ENCODE data around the gene TIAM1.

TIAM1 gene, protein sequence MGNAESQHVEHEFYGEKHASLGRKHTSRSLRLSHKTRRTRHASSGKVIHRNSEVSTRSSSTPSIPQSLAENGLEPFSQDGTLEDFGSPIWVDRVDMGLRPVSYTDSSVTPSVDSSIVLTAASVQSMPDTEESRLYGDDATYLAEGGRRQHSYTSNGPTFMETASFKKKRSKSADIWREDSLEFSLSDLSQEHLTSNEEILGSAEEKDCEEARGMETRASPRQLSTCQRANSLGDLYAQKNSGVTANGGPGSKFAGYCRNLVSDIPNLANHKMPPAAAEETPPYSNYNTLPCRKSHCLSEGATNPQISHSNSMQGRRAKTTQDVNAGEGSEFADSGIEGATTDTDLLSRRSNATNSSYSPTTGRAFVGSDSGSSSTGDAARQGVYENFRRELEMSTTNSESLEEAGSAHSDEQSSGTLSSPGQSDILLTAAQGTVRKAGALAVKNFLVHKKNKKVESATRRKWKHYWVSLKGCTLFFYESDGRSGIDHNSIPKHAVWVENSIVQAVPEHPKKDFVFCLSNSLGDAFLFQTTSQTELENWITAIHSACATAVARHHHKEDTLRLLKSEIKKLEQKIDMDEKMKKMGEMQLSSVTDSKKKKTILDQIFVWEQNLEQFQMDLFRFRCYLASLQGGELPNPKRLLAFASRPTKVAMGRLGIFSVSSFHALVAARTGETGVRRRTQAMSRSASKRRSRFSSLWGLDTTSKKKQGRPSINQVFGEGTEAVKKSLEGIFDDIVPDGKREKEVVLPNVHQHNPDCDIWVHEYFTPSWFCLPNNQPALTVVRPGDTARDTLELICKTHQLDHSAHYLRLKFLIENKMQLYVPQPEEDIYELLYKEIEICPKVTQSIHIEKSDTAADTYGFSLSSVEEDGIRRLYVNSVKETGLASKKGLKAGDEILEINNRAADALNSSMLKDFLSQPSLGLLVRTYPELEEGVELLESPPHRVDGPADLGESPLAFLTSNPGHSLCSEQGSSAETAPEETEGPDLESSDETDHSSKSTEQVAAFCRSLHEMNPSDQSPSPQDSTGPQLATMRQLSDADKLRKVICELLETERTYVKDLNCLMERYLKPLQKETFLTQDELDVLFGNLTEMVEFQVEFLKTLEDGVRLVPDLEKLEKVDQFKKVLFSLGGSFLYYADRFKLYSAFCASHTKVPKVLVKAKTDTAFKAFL (N-terminal part only)

DNA sequence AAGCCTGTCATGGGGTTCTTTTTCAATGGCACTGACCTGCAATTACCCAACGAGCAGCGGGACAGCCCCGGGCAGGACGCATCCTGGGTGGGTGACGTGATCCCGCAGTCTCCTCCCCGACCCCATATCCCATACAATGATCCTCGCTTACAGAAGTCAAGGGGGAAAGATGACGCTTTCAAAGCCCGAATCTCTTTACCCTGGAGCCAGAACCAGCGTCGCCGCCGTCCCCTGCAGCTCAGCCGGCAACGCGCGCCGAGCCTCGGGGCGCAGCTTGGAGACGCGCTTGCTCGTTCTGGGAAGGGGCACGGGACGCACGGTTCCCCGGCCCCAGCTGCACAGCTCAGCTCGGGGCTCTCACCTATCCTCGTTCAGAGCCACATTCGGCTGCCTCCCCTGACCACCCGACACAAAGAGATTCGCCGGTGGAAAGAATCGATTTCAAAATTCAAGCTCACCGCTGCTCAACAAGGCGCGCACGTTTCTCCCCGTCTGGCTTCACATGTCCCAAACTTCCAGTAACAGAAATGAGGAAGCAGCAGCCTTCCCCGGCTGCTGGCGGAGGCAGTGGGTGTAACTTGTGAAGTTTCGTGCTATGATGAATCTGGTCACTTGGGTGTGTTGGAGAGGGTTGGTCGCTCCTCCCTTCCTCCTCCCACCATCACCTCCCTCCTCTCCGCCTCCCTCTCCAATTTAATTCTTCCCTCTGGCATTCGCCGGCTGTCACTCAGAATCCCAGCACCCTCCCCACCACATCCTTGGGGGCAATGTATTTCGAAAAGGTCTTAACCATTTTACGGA is at the start of gene TIAM1:
Gene TIAM1 (minus strand): TSS at position 582 of the 801 bp plus-strand sequence. CDS start 77,289 bp downstream, outside the sequence.
- no peak for DNase-seq (ENCODE audit: low spot score)

GRCh38 chr21:31387560-31388186 is 43.6 kb upstream of the TIAM1 start:
- DNase-seq (ENCODE audit: low spot score): no peak

GRCh38 chr21:31386006-31386405 is 41.9 kb upstream of the TIAM1 start:
- DNase-seq (ENCODE audit: low spot score): no peak

GRCh38 chr21:31383770-31384169 is 39.7 kb upstream of the TIAM1 start:
- DNase-seq (ENCODE audit: low spot score): no peak

- DNase-seq (ENCODE audit: low spot score): no peak
Measured at GRCh38 chr21:31382060-31382459, 38.0 kb upstream of the TIAM1 start.

DNA sequence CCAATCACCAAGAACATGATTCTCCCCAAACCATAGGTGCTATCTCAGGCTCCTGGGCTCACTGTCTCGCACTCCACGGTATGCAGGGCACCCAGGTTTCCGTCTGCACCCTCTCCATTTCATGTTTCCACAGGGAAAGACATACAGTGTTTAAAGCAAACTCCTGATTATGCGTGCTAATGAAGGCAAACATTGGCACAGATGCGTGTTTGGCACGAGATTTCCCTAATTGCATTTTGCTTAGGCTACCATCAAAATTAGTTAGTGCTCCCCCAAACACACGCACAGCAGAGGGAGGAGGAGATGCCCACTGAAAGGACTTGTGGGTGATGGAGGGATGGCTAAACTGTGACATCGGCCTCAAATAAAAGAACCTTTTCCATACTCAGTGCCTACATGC is 32.2 kb upstream of the TIAM1 start:
- no peak for DNase-seq (ENCODE audit: low spot score)

DNA sequence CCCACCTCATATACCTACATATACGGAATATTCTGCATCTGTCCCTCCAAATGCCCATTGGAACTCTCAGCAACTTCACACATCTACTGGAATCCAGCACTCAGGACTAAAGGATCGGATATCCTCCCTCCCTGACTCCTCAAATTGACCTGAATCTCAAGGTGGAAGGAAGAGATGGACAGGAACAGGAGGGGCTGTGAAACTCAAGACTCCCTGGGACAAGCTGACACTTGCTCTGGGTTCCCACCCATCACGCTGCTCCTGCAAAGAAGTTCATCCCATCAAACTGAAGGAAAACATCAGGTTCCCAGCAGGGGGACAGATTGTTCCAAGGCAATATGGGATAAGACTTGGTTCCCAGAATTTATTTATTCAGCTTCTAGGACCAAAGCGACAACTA is 30.3 kb upstream of the TIAM1 start:
- DNase-seq (ENCODE audit: low spot score): no peak

GRCh38 chr21:31372471-31372765 is 28.4 kb upstream of the TIAM1 start:
- no peak for DNase-seq (ENCODE audit: low spot score)

DNA sequence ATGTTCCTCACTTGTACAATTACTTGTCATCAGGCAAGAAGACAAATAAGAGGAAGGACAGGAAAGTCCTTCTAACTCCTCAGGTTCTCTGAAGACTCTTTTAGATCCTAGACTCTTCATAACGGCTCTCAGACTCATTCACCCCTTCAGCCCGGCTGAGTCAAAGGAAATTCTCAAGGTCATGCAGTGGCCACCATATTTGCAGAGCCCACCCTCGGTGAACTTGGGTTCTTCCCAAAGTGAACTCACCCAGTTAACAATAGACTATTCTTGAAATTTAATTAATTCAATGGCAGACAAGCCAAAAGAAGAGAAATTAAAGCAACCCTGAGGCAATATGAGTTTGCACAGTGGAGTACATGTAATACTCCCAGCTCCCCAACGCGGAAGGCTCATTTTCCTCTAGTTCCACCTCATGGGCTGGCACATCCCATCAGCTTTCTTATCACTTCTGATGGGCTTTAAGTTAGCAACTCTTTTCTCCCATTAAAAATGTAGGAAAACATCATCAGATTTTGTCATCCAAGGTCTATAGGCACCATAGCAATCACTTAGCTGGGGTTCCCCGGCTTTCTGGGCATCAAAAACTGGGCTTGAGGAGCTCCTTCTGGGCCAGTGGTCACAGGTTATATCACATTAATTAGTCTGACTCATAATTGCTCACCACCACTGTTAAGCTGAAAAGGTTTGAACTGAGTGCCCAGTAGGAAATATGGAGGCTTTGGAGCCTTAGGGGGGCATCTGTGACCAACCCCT is 27.8 kb upstream of the TIAM1 start:
- DNase-seq (ENCODE audit: low spot score): no peak

DNA sequence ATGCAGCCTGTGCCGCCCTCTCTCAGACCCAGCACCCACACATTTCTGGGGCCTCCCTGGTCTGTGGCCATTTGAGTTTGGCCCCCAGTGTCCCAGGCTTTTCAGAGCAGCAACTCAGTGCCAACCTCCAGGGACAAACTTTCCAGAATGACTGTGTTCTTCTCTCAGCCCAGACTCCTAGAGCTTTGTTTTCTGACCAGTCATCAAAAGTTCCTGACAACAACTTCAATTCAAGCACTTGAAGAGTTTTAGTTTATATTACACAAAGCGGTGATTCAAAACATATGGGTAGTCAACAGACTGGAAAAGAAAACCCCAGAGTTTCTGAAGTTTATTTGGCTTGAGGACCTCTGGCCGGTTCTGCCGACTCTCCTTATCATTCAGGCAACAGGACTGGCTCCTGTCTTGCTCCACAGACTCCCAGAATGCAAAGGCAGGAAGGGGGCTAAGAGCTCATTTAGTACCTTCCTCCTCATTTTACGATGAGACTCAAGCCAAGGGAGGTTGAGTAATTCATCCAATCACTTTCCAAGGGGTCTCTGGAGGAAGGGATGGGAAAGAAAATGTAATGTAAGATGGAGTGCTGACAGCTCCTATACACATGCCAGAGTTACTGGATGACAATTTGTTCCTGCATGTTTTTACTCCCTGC is 27.0 kb upstream of the TIAM1 start:
- DNase-seq (ENCODE audit: low spot score): no peak

DNA sequence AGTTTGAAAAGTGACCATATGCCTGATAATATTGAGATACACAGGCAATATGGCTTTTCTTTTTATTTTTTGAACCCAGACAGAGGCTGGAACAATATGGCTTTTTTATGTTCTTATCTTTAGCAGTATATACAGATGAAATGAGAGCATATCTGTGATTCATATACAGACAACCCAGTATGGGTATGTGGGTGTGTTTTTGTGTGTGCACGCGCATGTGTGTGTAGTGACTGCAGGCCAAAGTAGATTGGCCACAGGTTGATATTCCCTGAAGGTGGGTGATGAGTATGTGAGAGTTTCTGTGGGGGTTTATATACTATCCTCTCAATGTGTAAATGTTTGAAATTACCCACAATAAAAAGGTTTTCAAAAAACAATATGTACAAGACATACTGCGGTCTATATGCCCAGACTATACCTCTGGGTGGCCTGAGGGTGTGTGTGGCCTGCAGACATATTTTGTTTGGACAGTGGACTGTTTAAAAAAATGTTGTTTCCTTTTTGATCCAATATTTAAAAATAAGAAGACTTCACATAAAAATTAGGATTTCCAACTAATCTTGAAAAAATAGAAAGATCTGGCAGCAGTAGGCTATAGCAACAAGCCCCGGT is 26.3 kb upstream of the TIAM1 start:
- no peak for DNase-seq (ENCODE audit: low spot score)

DNA sequence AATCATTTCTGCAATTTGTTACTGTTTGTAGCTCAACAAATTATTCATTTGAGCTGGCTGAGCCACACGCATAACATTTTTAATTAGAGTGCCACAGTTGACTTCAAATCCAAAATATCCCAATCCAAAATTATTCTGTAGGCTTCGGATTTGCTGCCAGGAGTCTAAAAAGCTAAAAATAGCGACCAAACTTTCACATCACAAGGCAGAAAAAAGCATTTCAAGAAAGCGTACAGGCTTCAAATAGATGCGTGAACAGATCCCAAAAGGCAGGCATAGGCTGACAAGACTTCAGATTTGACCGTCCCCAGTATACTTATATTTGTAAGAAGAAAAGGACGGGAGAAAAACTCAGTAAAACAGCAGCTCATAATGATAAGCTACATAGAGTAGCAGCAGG is 24.3 kb upstream of the TIAM1 start:
- no peak for DNase-seq (ENCODE audit: low spot score)

GRCh38 chr21:31367801-31368200 is 23.7 kb upstream of the TIAM1 start:
- DNase-seq (ENCODE audit: low spot score): no peak

DNA sequence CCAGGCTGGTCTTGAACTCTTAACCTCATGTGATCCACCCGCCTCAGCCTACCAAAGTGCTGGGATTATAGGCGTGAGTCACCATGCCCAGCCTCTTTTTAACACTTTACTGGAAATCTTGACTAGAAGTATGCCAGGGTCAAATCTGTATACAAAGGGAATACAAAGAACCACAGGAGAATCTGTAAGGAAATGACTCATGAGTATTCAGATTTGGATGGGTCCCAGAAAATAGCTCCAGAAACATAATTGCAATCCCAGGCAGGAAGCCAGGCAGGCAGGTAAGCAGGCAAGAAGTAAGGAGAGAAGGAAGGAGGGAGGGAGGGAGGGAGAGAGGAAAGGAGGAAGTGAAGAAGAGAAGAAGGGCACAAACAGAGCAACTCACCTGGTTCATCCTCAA is 22.8 kb upstream of the TIAM1 start:
- DNase-seq (ENCODE audit: low spot score): no peak

DNA sequence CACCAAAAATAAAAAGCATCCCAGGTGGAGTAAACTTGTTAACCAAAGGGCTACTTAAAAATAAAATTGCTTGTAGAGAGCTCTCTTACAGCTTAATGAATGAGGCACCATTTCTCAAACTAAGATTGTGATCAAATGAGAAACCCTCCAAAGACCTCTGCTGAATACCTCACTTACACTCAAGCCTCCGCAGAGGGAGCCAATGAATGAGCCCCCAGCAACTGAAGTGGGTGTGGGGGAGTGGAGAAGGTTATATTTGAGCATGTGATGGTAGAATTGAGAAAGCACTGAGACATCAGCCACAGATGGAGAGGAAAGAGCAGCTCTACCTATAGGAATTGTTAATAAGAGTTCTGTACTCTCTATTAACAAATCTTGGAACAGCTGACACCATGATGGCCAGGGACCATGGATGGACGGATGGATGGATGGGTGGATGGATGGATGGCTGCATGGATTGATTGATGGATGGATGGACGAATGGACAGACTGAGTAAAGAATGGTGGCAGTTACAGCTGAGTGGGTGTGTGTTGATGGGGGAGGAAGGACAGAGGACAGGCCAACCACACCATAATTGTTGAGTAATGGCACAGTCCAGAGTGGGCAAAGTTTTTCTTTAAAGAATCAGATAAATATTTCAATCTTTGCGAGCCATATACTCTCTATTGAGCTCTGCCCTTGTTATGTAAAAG is 20.3 kb upstream of the TIAM1 start:
- DNase-seq (ENCODE audit: low spot score): no peak

- peak; percentile 60 for DNase-seq (ENCODE audit: low spot score)
Measured at GRCh38 chr21:31363720-31364119, 19.7 kb upstream of the TIAM1 start.

DNA sequence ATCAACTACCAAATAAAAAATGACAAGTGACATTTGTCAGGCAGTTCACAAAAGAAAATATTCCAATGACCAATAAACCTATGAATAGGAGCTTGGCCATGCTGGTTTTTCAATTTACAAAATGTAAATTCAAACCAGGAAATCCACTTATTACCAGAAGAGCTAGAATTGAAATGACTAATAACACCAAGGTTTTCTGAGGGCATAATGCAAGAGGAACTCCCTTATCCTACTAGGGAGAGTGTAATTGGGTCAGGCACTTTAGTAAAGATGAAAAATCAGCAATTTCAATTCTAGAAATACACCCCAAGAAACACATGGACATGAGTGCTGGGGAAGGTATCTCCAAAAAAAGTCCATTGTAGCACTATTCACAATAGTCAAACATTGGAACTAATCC is 16.7 kb upstream of the TIAM1 start:
- no peak for DNase-seq (ENCODE audit: low spot score)

DNA sequence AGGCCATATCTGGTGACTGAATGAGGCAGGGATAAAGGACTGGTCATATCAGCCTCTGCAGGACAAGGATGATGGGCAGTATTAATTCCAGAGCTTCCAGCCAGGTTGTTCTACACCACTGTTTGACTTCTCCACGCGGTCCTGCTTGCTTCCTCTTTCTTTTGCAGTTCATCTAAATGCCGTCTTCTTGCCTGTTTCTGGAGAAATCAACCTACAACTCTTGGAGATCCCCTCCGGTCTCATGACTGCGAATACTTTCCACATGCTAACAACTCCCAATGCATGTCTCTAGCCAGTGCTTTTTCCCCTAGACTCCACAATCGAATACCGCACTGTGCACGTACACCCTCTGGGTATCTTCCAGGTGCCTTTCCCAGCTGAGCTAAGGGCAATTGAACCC is 14.1 kb upstream of the TIAM1 start:
- no peak for DNase-seq (ENCODE audit: low spot score)

- no peak for DNase-seq (ENCODE audit: low spot score)
Measured at GRCh38 chr21:31356440-31356839, 12.4 kb upstream of the TIAM1 start.

Data from CD4-positive, alpha-beta T cell treated with Interleukin-6 at 100 ng/mL for 8 hours (primary cell).